ENCODE data around the gene CCER1. TPM values are rescaled to one million over a fixed set of nuclear protein-coding genes. Genes with fewer than 3 reads are reported as not detected.

Gene CCER1
- polyA plus RNA-seq, 4 donors, result not detected

DNA sequence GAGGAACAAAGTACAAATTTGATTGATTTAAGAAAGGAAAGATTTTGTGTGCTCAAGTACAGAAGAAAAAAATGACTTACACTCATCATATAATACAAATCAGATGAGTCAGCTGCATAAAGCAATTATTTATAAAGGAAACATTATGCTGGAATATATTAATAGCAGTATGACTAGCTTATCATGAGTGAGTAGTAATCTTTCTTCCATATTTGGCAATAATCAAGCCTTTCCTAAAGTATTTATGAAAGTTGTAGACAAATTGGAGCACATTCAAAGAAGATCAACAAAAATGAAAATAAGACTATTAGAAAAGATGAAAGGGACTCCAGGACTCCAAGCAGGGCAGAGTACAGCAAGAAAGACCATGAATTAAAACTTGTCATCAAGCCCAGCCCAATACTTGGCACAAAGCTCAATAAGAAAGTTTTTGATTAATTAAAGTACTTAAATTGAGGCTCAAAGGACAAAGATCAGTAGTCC lies 32.8 kb downstream of the CCER1 start:
- no peak for DNase-seq (ENCODE audit: low read depth in 4 of 4, low spot score in 3 of 4)

DNA sequence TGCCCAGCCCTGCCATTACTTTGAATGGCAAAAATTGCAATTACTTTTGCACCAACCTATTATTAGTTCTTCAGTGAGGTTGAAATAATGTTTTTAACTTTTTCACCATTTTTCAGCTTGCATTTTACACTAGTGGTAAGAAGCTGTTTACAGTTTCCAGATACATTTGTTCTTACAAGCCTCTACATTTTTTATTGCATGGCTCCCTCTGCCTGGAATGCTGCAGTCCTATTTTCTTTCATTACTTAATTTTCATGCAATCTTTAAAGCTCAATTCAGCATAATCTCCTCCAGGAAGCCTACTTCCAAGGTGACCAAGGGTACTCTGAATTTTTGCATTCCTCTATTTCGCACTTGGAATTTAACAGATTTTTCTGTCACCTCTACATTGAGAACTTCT lies 33.4 kb downstream of the CCER1 start:
- DNase-seq (ENCODE audit: low read depth in 4 of 4, low spot score in 3 of 4), result no peak

DNA sequence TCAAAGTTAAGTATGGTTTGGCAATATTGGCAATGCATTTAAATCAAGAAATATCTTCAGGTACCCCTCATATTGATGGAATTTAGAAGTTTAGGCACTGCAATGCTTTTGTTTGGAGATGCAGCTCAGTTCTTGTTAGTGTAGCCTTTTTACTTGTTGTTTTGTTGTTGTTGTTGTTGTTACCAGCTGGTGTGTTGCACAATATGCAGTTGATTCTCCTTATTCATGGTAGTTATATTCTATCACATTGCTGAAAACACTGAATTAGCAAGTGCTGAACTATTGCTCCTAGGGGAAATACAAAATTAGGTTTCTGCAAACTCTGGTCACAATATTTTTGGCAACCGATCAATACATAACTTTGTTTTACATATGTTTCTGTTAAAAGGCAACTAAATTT lies 34.8 kb downstream of the CCER1 start:
- no peak for DNase-seq (ENCODE audit: low read depth in 4 of 4, low spot score in 3 of 4)

DNA sequence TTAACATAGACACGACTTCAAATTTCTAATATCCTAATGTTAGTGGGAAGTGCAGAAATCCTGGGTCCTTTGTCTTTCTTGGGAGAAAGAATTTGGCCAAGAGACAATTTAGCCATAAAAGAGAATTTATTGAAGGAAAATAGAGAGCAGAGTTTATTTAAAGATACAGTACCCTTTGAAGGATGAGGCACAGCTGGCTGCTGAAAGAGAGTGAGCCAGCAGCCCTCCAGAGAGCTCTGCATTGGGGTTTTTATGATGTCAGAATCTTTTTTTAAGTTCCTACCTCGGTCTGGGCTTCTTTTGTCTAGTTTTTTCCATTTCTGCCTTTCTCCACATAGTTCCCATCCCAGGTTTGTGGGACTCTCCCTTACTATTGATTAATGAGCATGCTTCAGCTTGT lies 37.5 kb downstream of the CCER1 start:
- no peak for DNase-seq (ENCODE audit: low read depth in 4 of 4, low spot score in 3 of 4)

DNA sequence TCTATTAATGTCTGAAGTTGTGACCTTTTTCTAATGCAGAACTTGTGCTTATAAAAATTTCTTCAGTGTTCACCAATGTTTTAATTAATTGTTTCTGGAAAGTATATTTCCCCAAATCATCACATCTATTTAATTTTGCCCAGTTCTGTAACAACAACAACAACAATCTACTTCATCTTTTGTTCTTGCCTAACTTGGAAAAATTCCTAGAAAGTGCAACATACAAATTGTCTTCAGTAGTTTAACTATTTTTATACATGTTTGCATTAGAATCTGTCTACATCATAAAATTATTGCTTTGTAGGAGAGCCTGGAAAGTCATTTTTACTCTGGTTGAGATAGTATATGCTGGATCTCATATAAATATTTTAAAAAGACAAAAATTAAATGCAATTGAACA lies 38.5 kb downstream of the CCER1 start:
- DNase-seq (ENCODE audit: low read depth in 4 of 4, low spot score in 3 of 4), result no peak

DNA sequence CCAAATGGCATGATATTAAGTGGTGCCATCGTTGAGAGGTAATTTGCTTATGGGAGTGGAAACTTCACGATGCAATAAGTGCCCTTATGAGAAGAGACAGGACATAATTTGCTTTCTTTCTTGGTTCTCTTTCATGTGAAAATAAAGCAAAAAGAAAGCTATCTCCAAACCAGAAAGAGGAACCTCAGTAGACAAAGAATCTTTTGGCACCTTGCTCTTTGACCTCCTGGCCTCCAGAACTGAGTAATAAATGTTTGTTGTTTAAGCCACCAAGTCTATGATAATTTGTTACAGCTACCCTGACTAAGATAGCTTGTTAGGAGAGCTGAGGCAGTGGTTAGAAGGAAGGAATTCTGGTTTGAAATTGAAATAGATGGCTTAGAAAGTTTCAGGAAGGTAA lies 39.6 kb downstream of the CCER1 start:
- no peak for DNase-seq (ENCODE audit: low read depth in 4 of 4, low spot score in 3 of 4)

DNA sequence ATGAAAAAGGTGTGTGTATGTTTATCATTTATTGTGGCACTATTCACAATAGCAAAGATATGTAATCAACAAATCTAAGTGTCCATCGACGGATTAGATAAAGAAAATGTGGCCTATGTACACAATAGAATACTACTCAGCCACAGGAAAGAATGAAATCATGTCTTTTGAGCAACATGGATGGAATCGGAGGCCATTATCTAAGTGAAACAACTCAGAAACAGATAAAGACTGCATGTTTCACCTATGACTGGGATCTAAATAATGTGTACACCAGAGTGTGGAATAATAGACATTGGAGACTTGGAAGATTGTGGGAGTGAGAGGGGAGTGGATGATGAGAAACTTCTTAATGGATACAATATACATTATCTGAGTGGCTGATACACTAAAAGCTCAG lies 44.0 kb downstream of the CCER1 start:
- no peak for DNase-seq (ENCODE audit: low read depth in 4 of 4, low spot score in 3 of 4)

DNA sequence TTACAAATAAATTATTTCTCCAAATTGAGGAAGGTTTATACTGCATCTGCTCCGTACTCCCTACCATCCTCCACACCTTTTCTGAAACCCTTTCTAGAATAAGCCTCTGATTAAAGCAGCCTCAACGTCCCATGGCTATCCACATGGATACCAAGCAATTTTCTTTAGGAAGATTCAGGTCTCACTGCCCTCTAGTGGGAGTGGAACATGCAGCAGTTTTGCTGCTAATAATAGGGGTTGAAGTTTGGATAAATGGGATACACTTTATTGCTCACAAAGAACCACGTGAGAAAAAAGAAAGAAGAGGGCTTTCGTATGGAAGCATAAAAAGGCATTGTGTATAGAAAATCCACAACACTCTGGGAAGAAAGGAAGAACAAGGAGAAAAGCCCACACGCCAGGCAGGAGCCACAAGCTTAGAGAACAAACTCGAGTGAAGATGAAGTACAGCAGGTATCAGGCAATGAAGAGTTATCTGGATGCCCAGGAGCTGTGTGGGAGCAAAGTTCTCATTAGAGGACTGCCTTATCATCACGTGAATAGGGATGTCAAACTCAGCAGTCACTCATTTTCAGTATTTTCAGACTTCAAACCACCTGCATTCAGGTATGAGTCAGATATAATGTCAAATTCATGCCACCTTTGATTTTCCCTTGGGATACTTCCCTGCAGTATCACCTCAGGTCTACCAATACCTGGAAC lies 45.8 kb downstream of the CCER1 start:
- no peak for DNase-seq (ENCODE audit: low read depth in 4 of 4, low spot score in 3 of 4)

DNA sequence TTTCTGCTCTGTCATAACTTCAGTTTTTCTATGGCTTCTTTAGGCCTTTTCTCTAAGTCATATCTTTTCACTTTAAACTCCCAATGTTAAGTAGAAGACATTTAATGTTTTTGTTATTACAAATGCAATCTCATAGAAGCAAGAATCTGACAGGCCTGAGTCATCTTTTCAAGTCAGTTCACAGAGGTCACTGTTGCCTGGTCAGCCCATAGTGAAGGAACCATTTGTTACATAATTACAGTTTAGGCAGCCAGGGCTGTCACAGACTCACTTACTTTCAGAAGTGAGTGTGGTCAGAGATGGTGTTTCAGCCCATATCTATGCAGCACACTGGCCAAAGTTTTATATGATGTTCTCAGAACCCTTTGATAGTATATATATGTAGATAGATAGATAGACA lies 46.5 kb downstream of the CCER1 start:
- no peak for DNase-seq (ENCODE audit: low read depth in 4 of 4, low spot score in 3 of 4)

DNA sequence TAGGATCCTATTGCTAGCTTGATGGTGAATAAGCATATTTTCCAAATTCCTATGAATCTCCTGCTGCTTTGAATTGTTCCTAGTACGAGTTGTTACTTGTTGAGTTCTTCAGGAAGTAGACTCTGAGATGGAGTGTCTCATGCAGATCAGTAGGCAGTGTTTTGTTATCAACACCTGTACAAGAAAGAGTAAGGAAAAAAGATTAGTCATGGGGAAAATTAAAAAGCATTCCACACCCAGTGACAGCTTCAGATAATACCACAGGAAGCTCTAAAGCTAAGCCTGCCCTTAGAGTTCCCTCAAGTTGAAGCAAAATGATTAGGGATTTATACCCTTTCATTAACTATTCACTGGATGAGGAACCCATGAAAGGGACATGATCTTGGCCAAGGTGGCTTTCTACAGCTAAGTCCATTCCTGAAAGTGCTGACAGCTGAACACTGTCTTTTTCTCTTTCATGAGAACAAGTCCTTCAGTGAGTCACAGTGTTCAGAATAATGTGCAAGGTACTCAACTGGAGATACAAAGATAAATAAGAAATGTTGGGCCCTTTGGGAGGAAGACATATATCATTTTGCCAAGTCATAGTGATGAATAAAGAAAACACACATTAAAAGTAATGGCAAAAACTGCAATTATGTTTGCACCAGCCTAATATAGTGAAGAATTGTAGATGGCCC lies 49.1 kb downstream of the CCER1 start:
- no peak for DNase-seq (ENCODE audit: low read depth in 4 of 4, low spot score in 3 of 4)

DNA sequence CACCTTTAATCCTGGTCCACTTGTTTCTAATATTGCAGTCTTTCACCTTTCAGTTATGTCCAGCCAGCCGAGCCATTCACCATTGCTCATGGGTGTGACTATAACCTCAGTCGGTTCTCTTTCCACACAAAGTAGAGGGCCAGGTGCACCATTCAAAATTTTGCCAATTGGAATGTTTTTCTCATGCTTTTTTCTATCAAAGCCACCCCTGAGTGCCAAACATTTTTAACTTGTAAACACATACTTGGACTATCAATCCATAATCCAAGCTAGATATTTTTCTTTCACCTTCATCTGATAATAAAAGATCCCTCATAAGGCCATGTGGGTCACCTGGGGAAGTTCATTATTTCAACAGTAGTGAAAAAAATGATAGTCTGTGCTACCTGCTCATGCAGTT lies 52.4 kb downstream of the CCER1 start:
- no peak for DNase-seq (ENCODE audit: low read depth in 4 of 4, low spot score in 3 of 4)

Other genes with a start within 250 kb of the CCER1 start
- gene EPYC, start 49.8 kb upstream of the CCER1 start, polyA plus RNA-seq (ENCODE audit: insufficient read length in 4 of 4), result under 1 TPM in 2 of 4 donors, not detected in 2; 0.14 to 0.64 TPM
- gene KERA, start 102.8 kb upstream of the CCER1 start, polyA plus RNA-seq (ENCODE audit: insufficient read length in 4 of 4), result 1 to 10 TPM in 1 of 4 donors, under 1 TPM in 2, not detected in 1; 0.10 to 1.3 (median 0.11) TPM
- 1,000 to 10,000 TPM in 1 of 4 donors, 100 to 1,000 TPM in 2, 10 to 100 TPM in 1; 41.3 to 1,105 (median 182) TPM for gene LUM, start 156.3 kb upstream of the CCER1 start, polyA plus RNA-seq (ENCODE audit: insufficient read length in 4 of 4)
- 1,000 to 10,000 TPM in 1 of 4 donors, 100 to 1,000 TPM in 3; 424 to 3,244 (median 820) TPM for gene DCN, start 227.6 kb upstream of the CCER1 start, polyA plus RNA-seq (ENCODE audit: insufficient read length in 4 of 4)